Activated naive CD4-positive, alpha-beta T cell treated with anti-CD3 and anti-CD28 coated beads, Interleukin-2, amount 50 U/mL, for 72 hours (primary cell): ENCODE measurements around the gene EHMT1. TPM values are rescaled to one million over a fixed set of nuclear protein-coding genes. Genes with fewer than 3 reads are reported as not detected.
"Not testable (repeated sequence)": the region's sequence is repeated elsewhere in the genome, so short reads cannot be mapped to it uniquely, and the experiment has no call there.

Experiments
- ATAC-seq, 2 donors: fragments of 150-1000 bp; cut with Tn5 transposase; 2 replicates each; pipeline ENCODE4 v1.10.0; 2021; ENCODE audit warnings: mild to moderate bottlenecking in 2 of 2, moderate library complexity in 2 of 2
- DNase-seq, 2 donors: peaks; one replicate each; pipeline ENCODE4 v3.0.0; 2021 to 2022; ENCODE audit warnings: low spot score in 2 of 2
- H3K27ac Mint-ChIP-seq, 2 donors: one replicate each; pipeline ENCODE4 v1.8.0; 2022; ENCODE audit warnings: mild to moderate bottlenecking in 2 of 2, mixed read lengths in 2 of 2
- H3K36me3 Mint-ChIP-seq, 2 donors: one replicate each; pipeline ENCODE4 v1.8.0; 2022; ENCODE audit warnings: mixed read lengths in 2 of 2
- H3K9me3 Mint-ChIP-seq, 2 donors: one replicate each; pipeline ENCODE4 v1.8.0; 2022; ENCODE audit warnings: mixed read lengths in 2 of 2
- total RNA-seq, 2 donors: library from RNA; stranded (reverse); gene quantifications; one replicate each; pipeline ENCODE4 v1.2.3, GENCODE V29; 2022

The EHMT1 gene
- total RNA-seq, 2 donors from 2014 or later = 80.4 to 85.0 TPM

DNA sequence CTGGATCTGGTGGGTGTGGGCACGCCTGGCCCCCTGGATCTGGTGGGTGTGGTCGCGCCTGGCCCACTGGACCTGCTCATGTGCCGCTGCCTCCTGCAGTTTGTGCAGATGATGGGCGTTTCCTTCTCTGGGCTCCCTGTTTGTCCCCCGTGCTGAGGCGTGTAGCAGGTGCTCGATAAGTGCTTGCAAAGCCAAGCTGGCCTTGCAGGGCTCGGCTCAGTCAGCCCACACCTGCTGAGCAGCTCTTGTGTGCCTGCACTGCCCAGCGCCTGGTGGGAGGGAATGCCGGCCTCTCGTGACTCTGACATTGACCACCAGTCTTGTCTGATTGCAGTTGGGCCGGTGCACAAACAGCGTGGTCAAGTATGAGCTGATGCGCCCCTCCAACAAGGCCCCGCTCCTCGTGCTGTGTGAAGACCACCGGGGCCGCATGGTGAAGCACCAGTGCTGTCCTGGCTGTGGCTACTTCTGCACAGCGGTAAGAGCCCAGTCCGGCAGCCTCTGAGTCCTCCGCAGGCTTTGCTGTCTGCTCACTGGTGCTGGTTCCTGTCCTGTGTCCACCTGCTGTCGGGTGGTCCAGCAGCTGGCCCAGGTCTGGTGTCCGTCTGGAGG, 156.1 kb downstream of the EHMT1 start:
- H3K27ac Mint-ChIP-seq = no peak overlapping the region

DNA sequence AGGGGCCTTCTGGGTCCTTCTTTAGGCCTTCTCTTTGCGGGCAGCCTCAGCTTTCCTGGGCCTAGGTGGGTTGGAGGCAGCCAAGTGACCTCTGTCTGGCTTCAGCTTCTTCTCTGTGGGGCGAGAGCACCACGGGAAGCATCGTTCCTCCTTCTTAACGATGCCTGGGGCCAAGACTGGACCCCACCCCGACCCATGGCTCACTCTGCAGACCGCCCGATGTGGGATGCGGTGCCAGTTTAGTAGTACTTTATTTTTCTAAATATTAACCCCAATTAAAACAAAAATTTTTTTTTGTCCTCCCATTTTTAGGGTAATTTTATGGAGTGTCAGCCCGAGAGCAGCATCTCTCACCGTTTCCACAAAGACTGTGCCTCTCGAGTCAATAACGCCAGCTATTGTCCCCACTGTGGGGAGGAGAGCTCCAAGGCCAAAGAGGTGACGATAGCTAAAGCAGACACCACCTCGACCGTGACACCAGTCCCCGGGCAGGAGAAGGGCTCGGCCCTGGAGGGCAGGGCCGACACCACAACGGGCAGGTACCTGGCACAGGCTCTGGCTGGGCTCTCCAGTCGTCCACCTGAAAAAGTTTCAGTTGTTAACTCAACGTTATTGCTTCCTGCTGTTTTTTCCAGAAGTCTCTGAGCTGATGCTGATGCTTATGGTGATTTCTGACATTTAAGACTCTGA, 157.6 kb downstream of the EHMT1 start:
- Mint-ChIP-seq H3K9me3 (no peaks in the 10 kb centered on the region), H3K36me3 (peaks cover 2 to 9% of the 10 kb centered on the region in 2 donors), H3K27ac (peak overlapping the region in 1 of 2 donors; percentile 65)
- ATAC-seq (no peak), DNase-seq (no peak)

More for the DNA sequence above, 156.1 kb downstream of the EHMT1 start:
- ATAC-seq = no peak
- no peak for DNase-seq
- Mint-ChIP-seq H3K36me3 (peaks cover 18 to 21% of the 10 kb centered on the region in 2 donors), H3K9me3 (peaks cover 0 to 3% of the 10 kb centered on the region in 2 donors)

DNA sequence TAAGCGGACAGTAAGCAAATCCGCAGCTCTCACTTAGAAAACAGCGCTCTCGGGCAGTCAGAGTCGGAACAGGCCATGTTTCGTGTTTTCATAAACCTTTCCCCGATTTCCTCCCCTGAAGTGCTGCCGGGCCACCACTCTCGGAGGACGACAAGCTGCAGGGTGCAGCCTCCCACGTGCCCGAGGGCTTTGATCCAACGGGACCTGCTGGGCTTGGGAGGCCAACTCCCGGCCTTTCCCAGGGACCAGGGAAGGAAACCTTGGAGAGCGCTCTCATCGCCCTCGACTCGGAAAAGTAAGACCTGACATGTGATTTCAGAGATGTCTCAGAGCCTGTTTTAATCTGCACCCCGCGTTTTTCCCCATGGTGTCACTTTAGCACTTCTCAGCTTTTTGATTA, 159.0 kb downstream of the EHMT1 start:
- Mint-ChIP-seq H3K9me3 (no peaks in the 10 kb centered on the region), H3K36me3 (peaks cover 5 to 9% of the 10 kb centered on the region in 2 donors), H3K27ac (peak overlapping the region in 1 of 2 donors; percentile 97)
- ATAC-seq (no peak), DNase-seq (no peak)

DNA sequence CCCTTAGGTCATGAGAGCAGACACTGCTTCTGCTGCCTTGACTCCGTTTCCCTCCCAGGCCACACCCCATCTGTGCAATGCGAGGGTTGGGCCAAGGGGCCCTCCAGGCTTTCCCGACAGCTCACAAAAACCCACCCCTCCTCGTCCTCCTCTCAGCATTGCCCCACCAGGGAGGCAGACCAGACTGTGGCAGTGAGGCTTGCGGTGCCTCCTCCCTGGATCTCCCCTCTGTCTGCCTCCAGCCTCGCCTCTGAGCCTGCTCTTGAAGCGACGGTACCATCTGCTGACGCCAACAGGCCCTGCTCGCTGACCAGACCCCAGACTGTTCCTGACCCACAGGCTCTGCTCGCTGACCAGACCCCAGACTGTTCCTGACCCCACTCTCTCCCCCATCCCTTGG, 159.5 kb downstream of the EHMT1 start:
- peaks cover 9% of the 10 kb centered on the region in 2 donors for H3K36me3 Mint-ChIP-seq
- no peak for DNase-seq
- no peaks in the 10 kb centered on the region for H3K9me3 Mint-ChIP-seq
- no peak for ATAC-seq
- H3K27ac Mint-ChIP-seq = peak overlapping the region in 1 of 2 donors; percentile 97

DNA sequence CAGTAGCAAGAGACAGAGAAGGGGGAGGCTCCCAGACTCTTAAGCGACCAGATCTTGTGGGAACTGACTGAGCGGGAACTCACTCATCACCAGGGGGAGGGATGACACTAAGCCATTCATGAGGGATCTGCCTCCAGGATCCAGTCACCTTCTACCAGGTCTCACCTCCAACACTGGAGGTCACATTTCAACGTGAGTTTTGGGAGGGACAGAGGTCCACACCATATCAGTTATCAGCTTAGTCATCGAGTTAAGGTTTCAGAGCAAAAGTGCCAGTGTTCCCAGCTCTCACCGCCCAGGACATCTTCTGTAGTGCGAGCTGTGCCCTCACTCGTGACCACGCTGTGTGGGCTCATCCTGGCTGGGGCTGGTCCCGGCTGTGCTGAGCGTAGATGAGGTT, 160.1 kb downstream of the EHMT1 start:
- H3K36me3 Mint-ChIP-seq = peaks cover 9% of the 10 kb centered on the region in 2 donors

DNA sequence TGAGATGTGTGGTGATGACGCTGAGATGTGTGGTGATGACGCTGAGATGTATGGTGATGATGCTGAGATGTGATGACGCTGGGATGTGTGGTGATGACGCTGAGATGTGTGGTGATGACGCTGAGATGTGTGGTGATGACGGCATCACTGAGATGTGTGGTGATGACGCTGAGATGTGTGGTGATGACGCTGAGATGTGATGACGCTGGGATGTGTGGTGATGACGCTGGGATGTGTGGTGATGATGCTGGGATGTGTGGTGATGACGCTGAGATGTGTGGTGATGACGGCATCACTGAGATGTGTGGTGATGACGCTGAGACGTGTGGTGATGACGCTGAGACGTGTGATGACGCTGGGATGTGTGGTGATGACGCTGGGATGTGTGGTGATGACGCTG, 161.2 kb downstream of the EHMT1 start:
- not testable (repeated sequence) for H3K36me3 Mint-ChIP-seq, H3K27ac Mint-ChIP-seq, DNase-seq, H3K9me3 Mint-ChIP-seq, ATAC-seq

More for the DNA sequence above, 160.1 kb downstream of the EHMT1 start:
- Mint-ChIP-seq H3K27ac (peak overlapping the region in 1 of 2 donors; percentile 97), H3K9me3 (no peaks in the 10 kb centered on the region)
- ATAC-seq (no peak), DNase-seq (no peak)

DNA sequence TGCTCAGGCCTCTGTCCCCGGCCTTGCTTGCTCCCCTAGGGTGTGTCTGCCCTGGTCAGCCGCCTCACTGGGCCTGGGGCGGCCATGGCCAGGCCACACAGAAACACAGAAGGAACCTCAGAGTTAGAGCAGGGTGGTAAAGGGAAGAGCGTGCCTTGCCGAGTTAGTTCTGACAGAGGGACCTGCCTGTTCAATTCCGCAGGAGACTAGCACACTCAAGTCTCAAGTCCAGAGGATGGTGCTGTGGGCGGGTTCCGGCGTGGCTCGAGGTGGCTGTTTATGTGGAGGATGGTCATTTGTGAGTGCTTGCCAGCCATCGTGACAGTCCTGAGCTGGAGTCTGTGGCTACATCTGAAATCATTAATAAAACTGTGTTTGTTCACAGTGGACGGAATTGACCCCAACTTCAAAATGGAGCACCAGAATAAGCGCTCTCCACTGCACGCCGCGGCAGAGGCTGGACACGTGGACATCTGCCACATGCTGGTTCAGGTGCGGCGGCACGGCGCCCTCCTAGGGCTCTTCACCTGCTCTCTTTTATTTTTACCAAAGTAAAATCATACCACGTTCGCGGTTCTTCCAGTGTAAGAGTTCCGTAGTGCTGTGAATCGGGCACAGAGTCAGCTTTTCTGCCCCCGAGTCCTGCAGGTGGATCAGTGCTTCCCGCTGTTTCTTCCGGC, 163.2 kb downstream of the EHMT1 start:
- Mint-ChIP-seq H3K27ac (no peak overlapping the region), H3K36me3 (peaks cover 6 to 9% of the 10 kb centered on the region in 2 donors), H3K9me3 (no peaks in the 10 kb centered on the region)
- DNase-seq (no peak), ATAC-seq (no peak)

DNA sequence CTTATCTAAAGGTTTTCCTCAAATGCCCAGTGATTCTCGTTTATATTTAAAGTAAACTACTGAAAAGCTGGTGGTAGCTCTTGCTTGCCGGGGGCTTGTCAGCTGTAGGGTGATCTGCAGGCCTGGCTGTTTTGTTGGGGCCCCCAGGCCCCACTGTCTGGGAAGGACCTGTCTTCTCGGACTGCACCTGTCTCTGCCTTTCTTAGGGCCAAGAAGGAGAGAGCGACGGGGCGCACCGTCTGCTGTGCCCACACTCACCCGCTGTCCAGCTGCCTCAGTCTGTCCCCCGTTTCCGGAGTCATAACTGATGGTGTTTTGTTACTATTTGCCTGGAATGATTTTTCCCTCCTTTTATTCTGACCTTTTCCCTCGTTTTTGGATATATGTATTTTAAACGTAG, 164.7 kb downstream of the EHMT1 start:
- no peaks in the 10 kb centered on the region for H3K9me3 Mint-ChIP-seq
- H3K27ac Mint-ChIP-seq = no peak overlapping the region
- DNase-seq = no peak
- H3K36me3 Mint-ChIP-seq = peaks cover 4 to 9% of the 10 kb centered on the region in 2 donors
- ATAC-seq = no peak

DNA sequence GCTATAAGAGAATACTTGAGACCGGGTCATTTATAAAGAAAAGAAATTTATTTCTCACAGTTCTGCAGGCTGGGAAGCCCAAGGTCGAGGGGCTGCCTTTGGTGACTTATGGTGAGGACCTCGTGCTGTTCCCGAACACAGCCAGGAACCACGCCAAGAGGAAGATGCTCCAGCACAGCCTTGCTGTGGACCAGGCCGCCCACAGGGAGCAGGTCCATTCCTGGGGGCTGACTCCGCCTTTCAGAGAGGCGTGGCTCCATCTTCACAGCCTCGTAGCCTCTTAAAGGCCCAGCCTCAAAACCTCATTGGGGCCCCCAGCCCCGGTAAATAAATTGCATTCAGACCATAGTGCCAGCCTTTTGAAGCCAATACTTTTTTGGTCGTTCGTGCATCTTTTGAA, 165.2 kb downstream of the EHMT1 start:
- DNase-seq (no peak), ATAC-seq (no peak)
- H3K9me3 Mint-ChIP-seq = no peaks in the 10 kb centered on the region
- H3K27ac Mint-ChIP-seq = no peak overlapping the region
- H3K36me3 Mint-ChIP-seq = peaks cover 0 to 9% of the 10 kb centered on the region in 2 donors

DNA sequence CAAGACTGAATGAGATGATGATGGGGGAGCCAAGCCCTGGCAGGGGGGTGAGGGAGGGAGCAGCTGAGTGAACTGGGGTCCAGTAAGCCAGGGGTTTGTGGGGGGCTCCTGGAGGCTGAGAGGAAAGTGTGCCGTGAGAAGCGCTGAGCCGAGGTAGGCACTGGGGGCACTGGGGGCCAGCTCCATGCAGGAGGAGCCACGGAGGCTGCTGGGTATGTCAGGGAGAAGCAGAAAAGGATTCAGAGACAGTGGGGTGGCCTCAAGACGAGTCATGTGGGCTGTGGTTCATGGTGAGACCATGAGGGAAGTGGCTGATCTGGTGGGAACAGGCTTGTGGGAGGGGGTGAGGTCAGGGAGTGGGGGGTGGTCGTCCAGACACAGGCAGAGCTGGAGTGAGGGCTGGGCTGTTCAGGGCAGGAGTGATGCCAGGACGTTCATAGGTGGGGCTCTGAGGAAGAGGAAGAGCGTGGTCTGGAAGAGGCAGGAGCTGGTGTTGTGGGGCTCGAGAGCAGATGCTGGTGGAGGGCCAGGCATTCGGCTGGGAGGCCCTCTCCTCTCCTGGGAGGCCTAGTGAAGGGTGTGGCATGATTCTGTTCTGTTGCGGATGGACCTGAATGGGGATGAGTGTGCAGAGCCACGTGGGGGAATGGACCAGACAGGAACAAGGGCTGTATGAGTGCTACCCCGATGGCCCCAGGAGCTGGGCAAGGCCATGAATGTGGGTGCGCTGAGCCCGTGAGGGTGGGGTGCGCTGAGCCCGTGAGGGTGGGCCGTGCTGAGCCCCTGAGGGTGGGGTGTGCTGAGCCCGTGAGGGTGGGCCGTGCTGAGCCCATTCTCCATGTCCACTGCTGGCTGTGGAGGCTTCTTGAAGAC, 166.1 kb downstream of the EHMT1 start:
- Mint-ChIP-seq H3K9me3 (no peaks in the 10 kb centered on the region), H3K27ac (peak overlapping the region; percentile 33 to 87), H3K36me3 (peaks cover 0 to 9% of the 10 kb centered on the region in 2 donors)
- ATAC-seq = no peak
- no peak for DNase-seq

DNA sequence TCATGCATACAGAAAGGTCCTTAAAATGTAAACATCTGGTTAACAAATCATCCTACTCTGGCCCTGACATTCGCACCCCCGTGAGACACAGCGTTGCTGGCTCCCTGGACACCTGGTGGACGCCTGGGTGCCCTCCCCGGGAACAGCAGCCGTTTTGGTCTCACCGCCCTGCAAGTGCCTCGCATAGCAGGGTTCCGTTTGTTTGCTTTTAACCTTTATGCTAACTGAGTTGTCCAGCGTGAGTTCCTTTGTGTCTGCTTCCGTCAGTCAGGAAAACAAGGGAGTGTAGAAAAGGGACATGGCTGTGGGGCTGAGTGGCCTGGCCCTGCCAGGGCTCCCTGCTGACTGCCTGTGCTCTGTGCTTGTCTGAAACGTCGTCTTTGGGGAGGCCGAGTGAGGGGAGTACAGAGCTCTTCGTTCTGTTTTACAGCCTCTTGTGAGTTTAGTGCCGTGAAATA, 166.9 kb downstream of the EHMT1 start:
- H3K36me3 Mint-ChIP-seq = peaks cover 0 to 9% of the 10 kb centered on the region in 2 donors
- ATAC-seq = no peak
- H3K27ac Mint-ChIP-seq = no peak overlapping the region

DNA sequence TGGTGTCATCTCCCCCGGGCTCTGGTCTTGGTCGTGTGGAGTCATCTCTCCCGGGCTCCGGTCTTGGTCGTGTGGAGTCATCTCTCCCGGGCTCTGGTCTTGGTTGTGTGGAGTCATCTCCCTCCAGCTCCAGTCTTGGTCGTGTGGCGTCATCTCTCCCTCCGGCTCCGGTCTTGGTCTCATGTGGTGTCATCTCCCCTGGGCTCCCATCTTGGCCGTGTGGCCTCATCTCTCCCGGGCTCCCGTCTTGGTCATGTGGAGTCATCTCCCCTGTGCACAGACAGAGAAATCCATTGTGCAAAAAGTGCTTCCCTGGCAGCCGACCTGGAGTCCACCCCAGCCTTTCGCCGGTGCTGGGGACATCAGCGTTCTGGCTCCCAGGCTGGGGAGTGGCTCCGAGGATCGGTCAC, 167.7 kb downstream of the EHMT1 start:
- ATAC-seq (no peak), DNase-seq (no peak)
- H3K27ac Mint-ChIP-seq = peak overlapping the region; percentile 40 to 67
- H3K36me3 Mint-ChIP-seq = peaks cover 0 to 9% of the 10 kb centered on the region in 2 donors
- H3K9me3 Mint-ChIP-seq = no peaks in the 10 kb centered on the region

More for the DNA sequence above, 166.9 kb downstream of the EHMT1 start:
- no peak for DNase-seq
- H3K9me3 Mint-ChIP-seq = no peaks in the 10 kb centered on the region

DNA sequence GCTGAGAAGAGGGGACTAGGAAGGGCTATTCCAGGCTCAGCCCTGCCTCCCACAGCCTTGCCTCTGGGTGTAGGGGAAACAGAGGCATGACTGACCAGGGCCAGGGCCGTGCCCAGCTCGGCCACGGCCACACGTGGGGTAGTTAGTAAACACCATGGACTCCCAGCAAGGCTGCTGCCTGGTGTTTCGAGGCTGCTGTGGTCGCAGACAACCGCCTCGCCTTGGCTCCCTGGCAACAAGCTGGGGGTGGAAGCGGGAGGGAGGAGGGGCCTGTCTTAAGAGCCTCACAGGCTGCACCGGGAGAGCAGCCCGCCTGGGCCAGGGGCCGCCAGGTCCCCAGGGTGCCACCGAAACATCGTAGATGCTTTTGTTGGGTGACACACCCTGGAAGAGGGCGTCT, 168.6 kb downstream of the EHMT1 start:
- ATAC-seq (no peak), DNase-seq (no peak)
- Mint-ChIP-seq H3K9me3 (no peaks in the 10 kb centered on the region), H3K27ac (peak overlapping the region in 1 of 2 donors; percentile 67), H3K36me3 (peaks cover 0 to 7% of the 10 kb centered on the region in 2 donors)

DNA sequence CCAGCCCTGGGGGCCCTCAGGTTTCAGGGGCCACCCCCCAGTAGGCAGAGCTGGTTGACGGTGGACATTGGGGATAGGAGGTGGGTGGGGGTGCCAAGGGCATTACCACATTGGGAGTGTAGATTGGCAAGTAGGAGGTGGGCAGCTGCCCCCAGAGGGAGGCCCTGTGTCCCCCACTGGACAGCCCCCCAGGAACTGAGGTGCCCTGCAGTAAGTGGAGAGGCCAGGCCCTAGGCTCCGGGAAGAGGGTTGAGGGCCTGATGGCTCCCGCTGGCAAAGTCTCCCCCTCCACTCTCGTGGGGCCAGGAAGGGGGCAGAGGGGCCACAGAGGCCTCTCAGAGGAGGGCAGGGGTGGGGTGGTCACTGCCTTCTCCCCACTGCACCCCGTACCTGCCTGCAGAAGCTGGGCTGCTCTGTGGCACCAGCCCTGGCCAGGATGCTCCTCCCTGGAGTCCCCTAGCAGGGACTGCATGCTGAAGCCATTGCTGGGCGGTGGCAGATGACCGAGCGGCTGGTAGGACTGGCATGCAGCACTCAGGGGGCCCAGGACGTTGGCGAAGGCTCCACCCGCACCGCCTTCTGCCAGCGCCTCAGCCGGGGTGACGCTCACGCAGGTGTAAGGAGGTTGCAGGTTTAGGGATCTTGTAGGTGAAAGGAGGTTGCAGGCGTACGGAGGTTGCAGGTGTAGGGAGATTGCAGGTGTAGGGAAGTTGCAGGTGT, 169.1 kb downstream of the EHMT1 start:
- ATAC-seq = peak in 1 of 2 donors; percentile 16
- peaks cover 0 to 2% of the 10 kb centered on the region in 2 donors for H3K36me3 Mint-ChIP-seq
- no peaks in the 10 kb centered on the region for H3K9me3 Mint-ChIP-seq
- H3K27ac Mint-ChIP-seq = peak overlapping the region in 1 of 2 donors; percentile 67
- no peak for DNase-seq

DNA sequence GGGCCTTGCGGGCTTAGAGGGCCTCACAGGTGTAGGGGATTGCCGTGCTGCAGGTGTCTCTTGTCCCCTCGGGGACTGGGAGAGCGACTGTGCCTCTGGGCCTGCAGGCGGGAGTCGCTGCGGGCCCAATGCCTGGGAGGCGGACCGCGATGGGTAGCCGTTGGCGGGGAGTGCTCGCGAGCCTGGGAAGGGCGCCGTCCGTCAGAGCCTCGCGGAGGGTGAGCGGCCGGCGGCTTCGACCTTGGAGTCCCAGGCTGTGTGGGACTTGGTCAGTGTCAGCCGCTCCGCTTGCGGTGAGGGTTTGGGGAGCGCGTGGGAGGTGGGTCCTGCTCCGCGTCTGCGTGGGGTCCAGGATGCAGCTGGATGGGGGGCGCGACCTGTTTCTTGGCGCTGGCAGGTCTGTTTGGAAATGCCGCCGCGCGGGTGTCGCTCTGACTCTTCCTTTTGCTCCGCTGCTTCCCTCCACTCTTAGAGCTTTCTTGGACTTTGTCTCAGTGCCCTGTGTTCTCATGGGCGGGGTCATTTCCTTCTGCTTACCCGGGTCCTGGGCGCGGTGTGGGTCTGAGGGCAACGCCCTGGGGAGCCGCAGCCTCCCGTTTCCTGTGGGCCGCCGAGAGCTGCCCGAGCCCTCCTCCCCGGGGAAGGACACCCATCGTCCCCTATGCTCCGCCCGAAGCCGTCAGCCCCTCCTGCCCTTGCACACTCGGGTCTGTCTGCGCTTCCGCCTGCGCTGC, 169.9 kb downstream of the EHMT1 start:
- no peaks in the 10 kb centered on the region for H3K36me3 Mint-ChIP-seq
- ATAC-seq (peak in 1 of 2 donors; percentile 18), DNase-seq (no peak)
- peak overlapping the region in 1 of 2 donors; percentile 67 for H3K27ac Mint-ChIP-seq
- H3K9me3 Mint-ChIP-seq = no peaks in the 10 kb centered on the region
